OCI-LY7 (cell line): ENCODE measurements around the gene PGLYRP3. TPM values are rescaled to one million over a fixed set of nuclear protein-coding genes. Genes with fewer than 3 reads are reported as not detected.

ENCODE experiments used
- BruUV-seq: library from RNA; stranded (reverse); fragments of 400-500 nt; replicated peaks from 2 replicates; lab custom pipeline; 2021; lab: Mats Ljungman, UMichigan
- CTCF ChIA-PET: fragments of 300-600 bp; sonication (Branson Sonifier 250); formaldehyde crosslinking; loops from one replicate; lab custom pipeline; 2022; ENCODE audit warnings: antibody characterized with exemption; ENCODE audit not compliant: unreplicated experiment; lab: Charles Lee
- POLR2A ChIA-PET: fragments of 300-600 bp; sonication (Branson Sonifier 250); formaldehyde crosslinking; loops from one replicate; lab custom pipeline; 2022; ENCODE audit warnings: antibody characterized with exemption; lab: Charles Lee
- DNase-seq: peaks from one replicate; pipeline ENCODE4 v3.0.0-alpha.2; 2015; ENCODE audit warnings: low spot score
- H2AFZ ChIP-seq: fragments of 200-600 bp; sonication (generic), shearing (Covaris generic); 2 replicates; pipeline ENCODE4 v1.6.1; 2014; ENCODE audit warnings: mild to moderate bottlenecking, antibody characterized with exemption, low read length, moderate library complexity
- H3K27ac ChIP-seq: fragments of 200-600 bp; sonication (generic); 2 replicates; pipeline ENCODE4 v1.5.1; 2014; ENCODE audit warnings: mixed run types, low read depth, mild to moderate bottlenecking, moderate library complexity, low read length, inconsistent platforms; ENCODE audit not compliant: poor library complexity, severe bottlenecking
- H3K36me3 ChIP-seq: fragments of 200-600 bp; sonication (generic); 2 replicates; pipeline ENCODE4 v1.6.1; 2014; ENCODE audit warnings: mild to moderate bottlenecking, antibody characterized with exemption, low read length, moderate library complexity, mixed read lengths; ENCODE audit not compliant: insufficient read depth
- H3K4me1 ChIP-seq: fragments of 200-600 bp; sonication (generic); 2 replicates; pipeline ENCODE4 v1.5.1; 2014; ENCODE audit warnings: mild to moderate bottlenecking, low read length; ENCODE audit not compliant: insufficient read depth, poor library complexity, severe bottlenecking
- H3K4me2 ChIP-seq: fragments of 200-600 bp; sonication (generic); 2 replicates; pipeline ENCODE4 v1.6.1; 2014; ENCODE audit warnings: mild to moderate bottlenecking, low read length
- H3K4me3 ChIP-seq: fragments of 200-600 bp; sonication (generic); 2 replicates; pipeline ENCODE4 v1.5.1; 2014; ENCODE audit warnings: mild to moderate bottlenecking, low read depth, low read length; ENCODE audit not compliant: poor library complexity, severe bottlenecking
- H3K79me2 ChIP-seq: fragments of 200-600 bp; sonication (generic); 2 replicates; pipeline ENCODE4 v1.6.1; 2016; ENCODE audit warnings: low read depth, mild to moderate bottlenecking, low read length, moderate library complexity, mixed read lengths; ENCODE audit not compliant: insufficient read depth
- H3K9me2 ChIP-seq: fragments of 200-600 bp; sonication (generic); 2 replicates; pipeline ENCODE4 v1.6.1; 2016; ENCODE audit warnings: mild to moderate bottlenecking, low read length, mixed read lengths; ENCODE audit not compliant: insufficient read depth
- H3K9me3 ChIP-seq: fragments of 200-600 bp; sonication (generic); 2 replicates; pipeline ENCODE4 v1.6.1; 2014; ENCODE audit warnings: mild to moderate bottlenecking, mixed run types, low read length, mixed read lengths
- H4K20me1 ChIP-seq: fragments of 200-600 bp; sonication (generic); 2 replicates; pipeline ENCODE4 v1.6.1; 2014; ENCODE audit warnings: mild to moderate bottlenecking, antibody characterized with exemption, low read length, moderate library complexity, mixed read lengths; ENCODE audit not compliant: insufficient read depth
- EZH2phosphoT487 ChIP-seq: fragments of 200-600 bp; sonication (generic); IDR thresholded peaks from 2 replicates; pipeline ENCODE4 v1.6.1; 2018; ENCODE audit warnings: low read depth, borderline replicate concordance, mild to moderate bottlenecking, mixed run types, antibody characterized with exemption, low read length, moderate library complexity, mixed read lengths
- intact Hi-C: fragments of 100-400 bp; cut with micrococcal nuclease; formaldehyde crosslinking; loops from one replicate; pipeline ENCODE4 v1.10.0; 2022; ENCODE audit not compliant: unreplicated experiment
- total RNA-seq, 2 experiments: library from RNA; depleted of rRNA in 1 of 2; stranded (reverse); fragments of >200 nt in 1 of 2; shearing (Covaris generic) in 1 of 2; gene quantifications; 2 replicates each; pipeline ENCODE4 v1.2.3, GENCODE V29; 2014 to 2022
- TF ChIP-seq, protein P1 (sequence below): fragments of 200-600 bp; sonication (generic); conservative IDR thresholded peaks from 2 replicates; pipeline ENCODE4 v1.5.1; 2014; ENCODE audit warnings: mild to moderate bottlenecking, antibody characterized with exemption, low read length, moderate library complexity, mixed read lengths

Gene PGLYRP3
- total RNA-seq, 2 experiments from 2014 or later: not detected

DNA sequence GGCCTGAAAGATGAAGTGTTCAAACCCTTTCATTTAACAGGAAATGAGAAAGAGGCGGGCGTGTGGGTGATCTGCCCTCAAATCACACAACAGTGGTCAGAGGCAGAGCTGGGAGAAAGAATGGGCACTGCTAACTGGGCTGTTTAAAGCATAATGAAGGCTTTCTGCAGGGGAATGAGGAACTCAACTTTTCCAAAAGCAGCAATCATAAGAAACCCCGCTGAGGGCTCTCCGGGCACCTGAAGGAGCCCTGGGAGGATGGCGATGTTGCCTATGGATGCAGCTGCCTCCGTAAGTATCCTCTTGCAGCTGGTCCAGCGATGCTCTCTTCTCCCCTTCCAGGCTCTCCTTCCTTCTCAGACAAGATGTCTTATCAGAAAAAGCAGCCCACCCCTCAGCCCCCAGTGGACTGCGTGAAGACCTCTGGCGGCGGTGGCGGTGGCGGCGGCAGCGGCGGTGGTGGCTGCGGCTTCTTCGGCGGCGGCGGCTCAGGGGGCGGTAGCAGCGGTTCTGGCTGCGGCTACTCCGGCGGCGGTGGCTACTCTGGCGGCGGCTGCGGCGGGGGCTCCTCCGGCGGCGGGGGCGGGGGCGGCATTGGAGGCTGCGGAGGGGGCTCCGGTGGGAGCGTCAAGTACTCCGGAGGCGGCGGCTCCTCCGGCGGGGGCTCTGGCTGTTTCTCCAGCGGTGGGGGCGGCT is 52.0 kb downstream of the PGLYRP3 start:
- intact Hi-C loops: no loop called here
- H3K9me3 ChIP-seq: no peaks in the 10 kb centered on the region
- H3K4me1 ChIP-seq: no peaks in the 10 kb centered on the region
- TF ChIP-seq EZH2phosphoT487: no peak
- TF ChIP-seq, protein P1, sequence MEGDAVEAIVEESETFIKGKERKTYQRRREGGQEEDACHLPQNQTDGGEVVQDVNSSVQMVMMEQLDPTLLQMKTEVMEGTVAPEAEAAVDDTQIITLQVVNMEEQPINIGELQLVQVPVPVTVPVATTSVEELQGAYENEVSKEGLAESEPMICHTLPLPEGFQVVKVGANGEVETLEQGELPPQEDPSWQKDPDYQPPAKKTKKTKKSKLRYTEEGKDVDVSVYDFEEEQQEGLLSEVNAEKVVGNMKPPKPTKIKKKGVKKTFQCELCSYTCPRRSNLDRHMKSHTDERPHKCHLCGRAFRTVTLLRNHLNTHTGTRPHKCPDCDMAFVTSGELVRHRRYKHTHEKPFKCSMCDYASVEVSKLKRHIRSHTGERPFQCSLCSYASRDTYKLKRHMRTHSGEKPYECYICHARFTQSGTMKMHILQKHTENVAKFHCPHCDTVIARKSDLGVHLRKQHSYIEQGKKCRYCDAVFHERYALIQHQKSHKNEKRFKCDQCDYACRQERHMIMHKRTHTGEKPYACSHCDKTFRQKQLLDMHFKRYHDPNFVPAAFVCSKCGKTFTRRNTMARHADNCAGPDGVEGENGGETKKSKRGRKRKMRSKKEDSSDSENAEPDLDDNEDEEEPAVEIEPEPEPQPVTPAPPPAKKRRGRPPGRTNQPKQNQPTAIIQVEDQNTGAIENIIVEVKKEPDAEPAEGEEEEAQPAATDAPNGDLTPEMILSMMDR: no peak
- CTCF ChIA-PET: no interaction called here
- no peak for DNase-seq
- no TSS peak for BruUV-seq
- H2AFZ ChIP-seq: no peak overlapping the region
- no peaks in the 10 kb centered on the region for H3K36me3 ChIP-seq
- no peaks in the 10 kb centered on the region for H3K79me2 ChIP-seq
- H3K27ac ChIP-seq: no peak overlapping the region
- H3K9me2 ChIP-seq: no peaks in the 10 kb centered on the region
- no peak overlapping the region for H3K4me3 ChIP-seq
- no peaks in the 10 kb centered on the region for H4K20me1 ChIP-seq
- no peak overlapping the region for H3K4me2 ChIP-seq
- POLR2A ChIA-PET: no interaction called here

GRCh38 chr1:153259387-153259786 is 53.4 kb downstream of the PGLYRP3 start, which contains the start of gene LORICRIN:
Gene LORICRIN, plus strand, starts transcription at chr1:153259687. Its CDS starts 1,263 bp downstream, at chr1:153260950.
- Histone ChIP-seq H3K27ac (no peak within 1 kb of the TSS), H4K20me1 (no peaks in the 10 kb centered on the region), H2AFZ (no peak within 1 kb of the TSS), H3K36me3 (no peaks in the 10 kb centered on the region), H3K4me3 (no peak within 1 kb of the TSS), H3K9me3 (no peaks in the 10 kb centered on the region), H3K4me1 (no peaks in the 10 kb centered on the region), H3K9me2 (no peaks in the 10 kb centered on the region), H3K79me2 (no peaks in the 10 kb centered on the region), H3K4me2 (no peak within 1 kb of the TSS)
- BruUV-seq: no TSS peak
- intact Hi-C loops: no loop called here
- DNase-seq: no peak
- TF ChIP-seq, protein P1: no peak
- no peak for TF ChIP-seq EZH2phosphoT487
- ChIA-PET CTCF (no interaction called here), POLR2A (no interaction called here)

DNA sequence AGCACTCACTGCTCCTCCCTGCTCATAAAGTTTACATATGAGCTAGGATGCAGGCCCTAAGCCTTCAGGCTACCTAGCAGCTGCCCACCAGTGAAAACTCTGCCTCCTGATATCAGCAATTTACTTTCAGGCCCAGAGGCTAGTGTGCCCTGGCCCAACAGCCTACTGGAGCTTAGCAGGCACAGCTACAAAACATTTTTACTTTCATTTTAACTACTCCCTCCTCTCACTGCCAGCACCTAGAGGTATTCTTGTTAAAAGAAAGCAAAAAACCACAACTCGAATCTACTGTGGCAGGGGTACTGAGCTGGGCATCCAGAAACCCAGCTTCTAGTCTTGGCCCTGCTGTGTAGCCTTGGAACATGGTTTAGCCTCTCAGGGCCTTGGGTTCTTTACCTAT is 59.1 kb downstream of the PGLYRP3 start:
- no peak for DNase-seq
- intact Hi-C loops: no loop called here
- no TSS peak for BruUV-seq
- TF ChIP-seq, protein P1: no peak
- TF ChIP-seq EZH2phosphoT487: no peak
- Histone ChIP-seq H3K4me2 (no peak overlapping the region), H3K79me2 (no peaks in the 10 kb centered on the region), H3K36me3 (no peaks in the 10 kb centered on the region), H3K9me2 (no peaks in the 10 kb centered on the region), H3K27ac (no peak overlapping the region), H4K20me1 (no peaks in the 10 kb centered on the region), H3K4me1 (no peaks in the 10 kb centered on the region), H3K9me3 (no peaks in the 10 kb centered on the region), H2AFZ (no peak overlapping the region), H3K4me3 (no peak overlapping the region)
- CTCF ChIA-PET: interaction anchor here (0.8 kb wide), 1 partner anchor 9 kb away, joined by 3 read pairs; no protein-coding TSS in a partner anchor
- POLR2A ChIA-PET: no interaction called here
